HepG2 (cell line): ENCODE measurements around the gene VGLL3. TPM values are rescaled to one million over a fixed set of nuclear protein-coding genes. Genes with fewer than 3 reads are reported as not detected.
"Not testable (repeated sequence)": the region's sequence is repeated elsewhere in the genome, so short reads cannot be mapped to it uniquely, and the experiment has no call there.

Experiments used
- ATAC-seq: fragments of 200-7000 bp; cut with Tn5 transposase; 3 replicates; pipeline ENCODE4 v1.9.1; 2020; ENCODE audit warnings: mild to moderate bottlenecking, moderate library complexity
- BruUV-seq: library from RNA; stranded (reverse); fragments of 400-500 nt; replicated peaks from 2 replicates; lab custom pipeline; 2021; lab: Mats Ljungman, UMichigan
- CTCF ChIA-PET: fragments of 300-600 bp; formaldehyde crosslinking; extraction: SDS; loops from one replicate; lab custom pipeline; 2021; ENCODE audit warnings: low total read pairs, inconsistent platforms, low intra/inter-chr PET ratio; lab: Yijun Ruan, JAX
- POLR2A ChIA-PET: fragments of 350-600 bp; sonication (Branson Sonifier 250); formaldehyde crosslinking; loops from one replicate; lab custom pipeline; 2020; ENCODE audit warnings: antibody characterized with exemption, inconsistent platforms; lab: Yijun Ruan, JAX
- DNase-seq: peaks from one replicate; pipeline ENCODE4 v3.0.0-alpha.2; 2015; ENCODE audit warnings: low spot score
- FAIRE-seq: peaks from 3 replicates; lab custom pipeline; 2011; peaks lifted over from hg19 to GRCh38; lab: Jason Lieb, UNC
- H2AFZ ChIP-seq: one replicate; pipeline ENCODE4 v1.6.1; 2011; ENCODE audit warnings: low read length, inconsistent platforms
- H3K27ac ChIP-seq: fragments of 300-600 bp; 3 replicates; pipeline ENCODE4 v1.8.0; 2011; ENCODE audit warnings: mixed run types, mild to moderate bottlenecking, mixed read lengths, low read length, inconsistent platforms; ENCODE audit not compliant: insufficient read depth; ENCODE audit errors: extremely low read length
- H3K27me3 ChIP-seq, 2 experiments: fragments of 200-600 bp in 1 of 2; 2 replicates in 1 of 2; 3 replicates in 1 of 2; pipeline versions ENCODE4 v1.6.0 to v1.8.0; 2011; ENCODE audit warnings: low read length in 2 of 2, mild to moderate bottlenecking in 2 of 2, moderate library complexity in 2 of 2, inconsistent platforms in 1 of 2; ENCODE audit not compliant: insufficient read depth in 2 of 2, control insufficient read depth in 1 of 2
- H3K36me3 ChIP-seq, 2 experiments: fragments of 200-600 bp in 1 of 2; replicated peaks in 1 of 2; 2 replicates in 1 of 2; 3 replicates in 1 of 2; pipeline versions ENCODE4 v1.5.1 to v1.8.0; 2011; ENCODE audit warnings: low read length in 2 of 2, inconsistent platforms in 1 of 2; ENCODE audit not compliant: insufficient read depth in 2 of 2, control insufficient read depth in 1 of 2
- H3K4me1 ChIP-seq: 2 replicates; pipeline ENCODE4 v1.5.1; 2012; ENCODE audit warnings: low read length, inconsistent platforms; ENCODE audit not compliant: insufficient read depth
- H3K4me2 ChIP-seq: 2 replicates; pipeline ENCODE4 v1.6.0; 2011; ENCODE audit warnings: low read depth, low read length, inconsistent platforms
- H3K4me3 ChIP-seq, 3 experiments: fragments of 200-600 bp in 1 of 3; sonication (generic), shearing (Covaris generic) in 1 of 3; replicated peaks in 1 of 3; 2 replicates each; pipeline ENCODE4 v1.5.1; 2011 to 2016; ENCODE audit warnings: low read length in 3 of 3, inconsistent platforms in 2 of 3, low read depth in 2 of 3, mild to moderate bottlenecking in 2 of 3, control low read depth in 1 of 3, mixed read lengths in 1 of 3; ENCODE audit not compliant: insufficient read depth in 1 of 3
- H3K79me2 ChIP-seq: one replicate; pipeline ENCODE4 v1.6.1; 2011; ENCODE audit warnings: low read length, inconsistent platforms; ENCODE audit not compliant: insufficient read depth
- H3K9ac ChIP-seq: 2 replicates; pipeline ENCODE4 v1.6.0; 2011; ENCODE audit warnings: mild to moderate bottlenecking, low read depth, low read length, inconsistent platforms; ENCODE audit not compliant: insufficient read depth
- H3K9me3 ChIP-seq: 2 replicates; pipeline ENCODE4 v1.5.1; 2012; ENCODE audit warnings: mild to moderate bottlenecking, low read length
- H4K20me1 ChIP-seq: 2 replicates; pipeline ENCODE4 v1.6.0; 2011; ENCODE audit warnings: inconsistent platforms, mild to moderate bottlenecking, low read length, moderate library complexity; ENCODE audit not compliant: insufficient read depth
- DNMT3B ChIP-seq: conservative IDR thresholded peaks from 2 replicates; pipeline ENCODE4 v1.6.1; 2016; ENCODE audit warnings: missing biosample characterization, control low read depth
- HIVEP1 ChIP-seq: sonication (generic); formaldehyde crosslinking; IDR thresholded peaks from 2 replicates; pipeline ENCODE4 v1.4.0; 2020; ENCODE audit warnings: mild to moderate bottlenecking, missing genetic modification reagents
- JDP2 ChIP-seq: sonication (generic); formaldehyde crosslinking; IDR thresholded peaks from 2 replicates; pipeline ENCODE4 v1.8.1; 2022; ENCODE audit warnings: missing genetic modification reagents, borderline replicate concordance
- REPIN1 ChIP-seq: sonication (generic); formaldehyde crosslinking; IDR thresholded peaks from 2 replicates; pipeline ENCODE4 v1.8.0; 2022; ENCODE audit warnings: missing genetic modification reagents, low read depth, mild to moderate bottlenecking, borderline replicate concordance
- XRCC5 ChIP-seq: fragments of 200-400 bp; formaldehyde crosslinking; optimal IDR thresholded peaks from 2 replicates; pipeline ENCODE3; 2017; ENCODE audit warnings: mild to moderate bottlenecking, low read length
- ZNF274 ChIP-seq: sonication (generic); formaldehyde crosslinking; IDR thresholded peaks from 2 replicates; pipeline ENCODE4 v1.5.1; 2020; ENCODE audit warnings: mild to moderate bottlenecking, missing genetic modification reagents
- ZSCAN21 ChIP-seq: sonication (generic); formaldehyde crosslinking; IDR thresholded peaks from 2 replicates; pipeline ENCODE4 v1.8.0; 2022; ENCODE audit warnings: mild to moderate bottlenecking, missing genetic modification reagents, moderate library complexity, borderline replicate concordance
- WGBS: methylation state at CpG from one replicate; pipeline ENCODE4 v1.1.6; 2017; ENCODE audit warnings: low lambda C conversion rate; 5-methylcytosine and 5-hydroxymethylcytosine counted together
- in situ Hi-C: cut with HindIII; loops from 2 replicates; pipeline ENCODE4 v1.10.0; 2017; ENCODE audit warnings: low pct_unique_long_range_greater_than_20kb; ENCODE audit not compliant: extremely low pct_ligation_motif_present
- intact Hi-C: fragments of 100-400 bp; cut with micrococcal nuclease; formaldehyde crosslinking; loops from one replicate; pipeline ENCODE4 v1.10.0; 2022; ENCODE audit not compliant: unreplicated experiment
- polyA plus RNA-seq, 8 experiments: library from polyadenylated mRNA; depleted of rRNA in 3 of 8; stranded (reverse) in 7 of 8; unstranded in 1 of 8; fragments of >200 nt; fragmentation: Illumina TruSeq in 4 of 8; extraction: Trizol in 4 of 8; gene quantifications; 2 replicates each; pipeline versions ENCODE4 v1.2.1 to v1.2.3, GENCODE V29; 2011 to 2016; ENCODE audit warnings: low read depth in 4 of 8, missing spikeins in 1 of 8, mixed read lengths in 1 of 8; ENCODE audit not compliant: insufficient read depth in 1 of 8
- total RNA-seq, 5 experiments: library from RNA; depleted of rRNA; stranded (reverse); fragments of >200 nt; fragmentation: Illumina TruSeq; extraction: Trizol; gene quantifications; 2 replicates each; pipeline ENCODE4 v1.2.3, GENCODE V29; 2016; ENCODE audit warnings: low read depth in 1 of 5

Gene VGLL3
- total and polyA plus RNA-seq, 2 of the 13 experiments (the other 11 are each of a cell fraction or from before 2014, with no cell fraction given) = 0.03 to 0.07 TPM

GRCh38 chr3:86976219-86976618 is 14.7 kb downstream of the VGLL3 start:
- in situ Hi-C loops = no loop called here
- no peaks in the 10 kb centered on the region for H4K20me1 ChIP-seq
- DNase-seq (no peak), FAIRE-seq (no peak), ATAC-seq (no peak)
- POLR2A ChIA-PET = no interaction called here
- H3K4me3 ChIP-seq = no peak overlapping the region
- no peak overlapping the region for H3K9ac ChIP-seq
- H3K4me2 ChIP-seq = no peak overlapping the region
- H3K79me2 ChIP-seq = no peaks in the 10 kb centered on the region
- no peaks in the 10 kb centered on the region for H3K36me3 ChIP-seq
- CTCF ChIA-PET = no interaction called here
- no TSS peak for BruUV-seq
- H3K4me1 ChIP-seq = no peaks in the 10 kb centered on the region
- no peak overlapping the region for H3K27ac ChIP-seq
- TF ChIP-seq ZNF274 (CRISPR knock-in tag) (no peak), JDP2 (CRISPR knock-in tag) (no peak), HIVEP1 (CRISPR knock-in tag) (no peak), XRCC5 (no peak), DNMT3B (no peak), ZSCAN21 (CRISPR knock-in tag) (no peak), REPIN1 (no peak)
- H2AFZ ChIP-seq = no peak overlapping the region
- H3K9me3 ChIP-seq = no peaks in the 10 kb centered on the region
- no peaks in the 10 kb centered on the region for H3K27me3 ChIP-seq
- intact Hi-C loops = no loop called here

GRCh38 chr3:86974177-86974576 is 16.8 kb downstream of the VGLL3 start:
- intact Hi-C loops = loop anchor here (5.0 kb wide), 1 partner anchor 528 kb away; no protein-coding TSS in a partner anchor
- H3K27me3 ChIP-seq, FAIRE-seq, DNase-seq, H3K9ac ChIP-seq, in situ Hi-C loops, H3K27ac ChIP-seq, ATAC-seq, H4K20me1 ChIP-seq, CTCF ChIA-PET, H3K4me1 ChIP-seq, H3K4me2 ChIP-seq, H3K36me3 ChIP-seq, H3K9me3 ChIP-seq, BruUV-seq, H2AFZ ChIP-seq, H3K4me3 ChIP-seq, POLR2A ChIA-PET, H3K79me2 ChIP-seq: not testable (repeated sequence)
- WGBS = 11% methylated on average over 8 of the region's 8 CpGs
